NCI-H2196 treated with DMSO at 0.1 percent for 48 hours (cell line): ENCODE results near the gene TOMM70.

Source experiments
- DNase-seq: peaks from one replicate; lab custom pipeline; 2025; ENCODE audit not compliant: unreplicated experiment; lab: John Stamatoyannopoulos, UW

Gene TOMM70

GRCh38 chr3:100411091-100411982 is 10.4 kb upstream of the TOMM70 start:
- no peak for DNase-seq

GRCh38 chr3:100407977-100408532 is 7.2 kb upstream of the TOMM70 start:
- no peak for DNase-seq

GRCh38 chr3:100407164-100407563 is 6.3 kb upstream of the TOMM70 start:
- no peak for DNase-seq

GRCh38 chr3:100404250-100404548 is 3.3 kb upstream of the TOMM70 start:
- DNase-seq: no peak

- DNase-seq: no peak
Observed at GRCh38 chr3:100403362-100404249, 2.7 kb upstream of the TOMM70 start.

GRCh38 chr3:100402891-100403290 is 2.0 kb upstream of the TOMM70 start:
- no peak for DNase-seq

GRCh38 chr3:100402256-100402655 is 1.4 kb upstream of the TOMM70 start:
- no peak for DNase-seq

GRCh38 chr3:100401674-100402041 is 769 bp upstream of the TOMM70 start:
- DNase-seq: peak; percentile 73

- DNase-seq: no peak
Observed at GRCh38 chr3:100400419-100400779, 490 bp downstream of the TOMM70 start.

- DNase-seq: no peak
Observed at GRCh38 chr3:100399341-100400071, 1.4 kb downstream of the TOMM70 start.

GRCh38 chr3:100396967-100397366 is 3.9 kb downstream of the TOMM70 start:
- no peak for DNase-seq

GRCh38 chr3:100395679-100396431 is 5.0 kb downstream of the TOMM70 start:
- DNase-seq: no peak

- no peak for DNase-seq
Observed at GRCh38 chr3:100389025-100389424, 11.9 kb downstream of the TOMM70 start.

- DNase-seq: no peak
Observed at GRCh38 chr3:100386437-100387074, 14.3 kb downstream of the TOMM70 start.

GRCh38 chr3:100384733-100385525 is 16.0 kb downstream of the TOMM70 start:
- no peak for DNase-seq

- DNase-seq: no peak
Observed at GRCh38 chr3:100376301-100376700, 24.6 kb downstream of the TOMM70 start.

- DNase-seq: no peak
Observed at GRCh38 chr3:100374521-100374920, 26.4 kb downstream of the TOMM70 start.

- DNase-seq: no peak
Observed at GRCh38 chr3:100370756-100371155, 30.1 kb downstream of the TOMM70 start.

GRCh38 chr3:100368441-100368840 is 32.4 kb downstream of the TOMM70 start:
- no peak for DNase-seq
